Activated naive CD4-positive, alpha-beta T cell treated with anti-CD3 and anti-CD28 coated beads, Interleukin-2, amount 50 U/mL, for 24 hours (primary cell): ENCODE data around the gene FAM25C.
"Not testable (repeated sequence)": the region's sequence is repeated elsewhere in the genome, so short reads cannot be mapped to it uniquely, and the experiment has no call there.

Source experiments
- H3K27ac Mint-ChIP-seq: one replicate; pipeline ENCODE4 v1.8.0; 2021; ENCODE audit warnings: mild to moderate bottlenecking, mixed read lengths
- H3K27me3 Mint-ChIP-seq: one replicate; pipeline ENCODE4 v1.8.0; 2021; ENCODE audit warnings: mixed read lengths
- H3K36me3 Mint-ChIP-seq: one replicate; pipeline ENCODE4 v1.8.0; 2021; ENCODE audit warnings: mixed read lengths
- H3K4me1 Mint-ChIP-seq: one replicate; pipeline ENCODE4 v1.8.0; 2021; ENCODE audit warnings: mixed read lengths
- H3K4me3 Mint-ChIP-seq: one replicate; pipeline ENCODE4 v1.8.0; 2021; ENCODE audit warnings: mild to moderate bottlenecking, mixed read lengths
- H3K9me3 Mint-ChIP-seq: one replicate; pipeline ENCODE4 v1.8.0; 2021; ENCODE audit warnings: mixed read lengths

The FAM25C gene

GRCh38 chr10:47968988-47969387, 30.6 kb downstream of the FAM25C start:
- H3K27me3 Mint-ChIP-seq: not testable (repeated sequence)

GRCh38 chr10:47964280-47965063, 35.1 kb downstream of the FAM25C start:
- H3K9me3 Mint-ChIP-seq, H3K4me3 Mint-ChIP-seq, H3K27me3 Mint-ChIP-seq, H3K27ac Mint-ChIP-seq, H3K36me3 Mint-ChIP-seq, H3K4me1 Mint-ChIP-seq: not testable (repeated sequence)

More at GRCh38 chr10:47968988-47969387, 30.6 kb downstream of the FAM25C start:
- not testable (repeated sequence) for H3K4me1 Mint-ChIP-seq, H3K9me3 Mint-ChIP-seq, H3K27ac Mint-ChIP-seq, H3K4me3 Mint-ChIP-seq, H3K36me3 Mint-ChIP-seq

GRCh38 chr10:47962785-47963184, 36.8 kb downstream of the FAM25C start:
- H3K4me3 Mint-ChIP-seq, H3K27ac Mint-ChIP-seq, H3K36me3 Mint-ChIP-seq, H3K4me1 Mint-ChIP-seq, H3K27me3 Mint-ChIP-seq, H3K9me3 Mint-ChIP-seq: not testable (repeated sequence)

GRCh38 chr10:47960699-47961098, 38.9 kb downstream of the FAM25C start:
- not testable (repeated sequence) for H3K4me1 Mint-ChIP-seq, H3K27me3 Mint-ChIP-seq, H3K4me3 Mint-ChIP-seq, H3K27ac Mint-ChIP-seq, H3K36me3 Mint-ChIP-seq, H3K9me3 Mint-ChIP-seq

- not testable (repeated sequence) for H3K36me3 Mint-ChIP-seq, H3K27ac Mint-ChIP-seq, H3K4me1 Mint-ChIP-seq, H3K9me3 Mint-ChIP-seq, H3K4me3 Mint-ChIP-seq, H3K27me3 Mint-ChIP-seq
These were observed 39.9 kb downstream of the FAM25C start for GRCh38 chr10:47959677-47960076.

- not testable (repeated sequence) for H3K27ac Mint-ChIP-seq, H3K4me1 Mint-ChIP-seq, H3K4me3 Mint-ChIP-seq, H3K9me3 Mint-ChIP-seq, H3K36me3 Mint-ChIP-seq, H3K27me3 Mint-ChIP-seq
These were observed 42.4 kb downstream of the FAM25C start for GRCh38 chr10:47957158-47957557.

- not testable (repeated sequence) for H3K27ac Mint-ChIP-seq, H3K27me3 Mint-ChIP-seq, H3K36me3 Mint-ChIP-seq, H3K4me3 Mint-ChIP-seq, H3K4me1 Mint-ChIP-seq, H3K9me3 Mint-ChIP-seq
These were observed 52.2 kb downstream of the FAM25C start for GRCh38 chr10:47947424-47947823.
